Endothelial cell (in vitro differentiated cells): Measurements from ENCODE around the gene PCGF1. TPM values are rescaled to one million over a fixed set of nuclear protein-coding genes. Genes with fewer than 3 reads are reported as not detected.
A peak's percentile ranks its signal among the peaks of the same experiment; 100 is the strongest.

Source experiments
- DNase-seq: peaks from one replicate; pipeline ENCODE4 v3.0.0; 2021; ENCODE audit warnings: low spot score
- H3K27ac Mint-ChIP-seq: one replicate; pipeline ENCODE4 v1.8.0; 2021; ENCODE audit warnings: mixed read lengths, inconsistent platforms; ENCODE audit not compliant: unreplicated experiment
- H3K27me3 Mint-ChIP-seq: one replicate; pipeline ENCODE4 v1.8.0; 2021; ENCODE audit warnings: mild to moderate bottlenecking, moderate library complexity, mixed read lengths, inconsistent platforms; ENCODE audit not compliant: unreplicated experiment
- H3K36me3 Mint-ChIP-seq: one replicate; pipeline ENCODE4 v1.8.0; 2021; ENCODE audit warnings: mild to moderate bottlenecking, low read depth, mixed read lengths, inconsistent platforms; ENCODE audit not compliant: unreplicated experiment
- H3K4me1 Mint-ChIP-seq: one replicate; pipeline ENCODE4 v1.8.0; 2021; ENCODE audit warnings: mild to moderate bottlenecking, mixed read lengths, inconsistent platforms; ENCODE audit not compliant: unreplicated experiment
- H3K4me3 Mint-ChIP-seq: one replicate; pipeline ENCODE4 v1.8.0; 2021; ENCODE audit warnings: mild to moderate bottlenecking, mixed read lengths, inconsistent platforms; ENCODE audit not compliant: unreplicated experiment
- H3K9me3 Mint-ChIP-seq: one replicate; pipeline ENCODE4 v1.8.0; 2021; ENCODE audit warnings: mixed read lengths, inconsistent platforms; ENCODE audit not compliant: unreplicated experiment
- CTCF ChIP-seq: fragments of 200-600 bp; sonication (generic); IDR thresholded peaks from one replicate; pipeline ENCODE4 v1.5.0; 2021; ENCODE audit warnings: antibody characterized with exemption; ENCODE audit not compliant: unreplicated experiment
- total RNA-seq: library from RNA; stranded (reverse); fragmentation: NEBNext Ultra II Directional; extraction: Animal tissue kit (Norgen Biotek cat#: 25700); gene quantifications from one replicate; pipeline ENCODE4 v1.2.1, GENCODE V29; 2021; ENCODE audit not compliant: unreplicated experiment

Gene PCGF1
- total RNA-seq, 1 donor from 2014 or later = 13.5 TPM

- DNase-seq = no peak
- TF ChIP-seq CTCF = no peak
- peaks cover 12% of the 10 kb centered on the region for H3K27me3 Mint-ChIP-seq
- peaks cover 26% of the 10 kb centered on the region for H3K4me1 Mint-ChIP-seq
- peaks cover 43% of the 10 kb centered on the region for H3K36me3 Mint-ChIP-seq
- no peaks in the 10 kb centered on the region for H3K9me3 Mint-ChIP-seq
- H3K4me3 Mint-ChIP-seq = peak overlapping the region; percentile 98
- peak overlapping the region; percentile 96 for H3K27ac Mint-ChIP-seq
These were observed 21.3 kb upstream of the PCGF1 start for GRCh38 chr2:74528600-74529356.

- Mint-ChIP-seq H3K36me3 (peaks cover 43% of the 10 kb centered on the region), H3K4me3 (peak overlapping the region; percentile 98), H3K27ac (no peak overlapping the region), H3K4me1 (peaks cover 26% of the 10 kb centered on the region), H3K27me3 (peaks cover 12% of the 10 kb centered on the region), H3K9me3 (no peaks in the 10 kb centered on the region)
- DNase-seq = no peak
- no peak for TF ChIP-seq CTCF
These were observed 20.2 kb upstream of the PCGF1 start for GRCh38 chr2:74527741-74528140.

GRCh38 chr2:74526649-74527230, 19.2 kb upstream of the PCGF1 start:
- DNase-seq = no peak
- peak overlapping the region; percentile 61 for H3K27ac Mint-ChIP-seq
- H3K36me3 Mint-ChIP-seq = peaks cover 38% of the 10 kb centered on the region
- H3K27me3 Mint-ChIP-seq = peaks cover 11% of the 10 kb centered on the region
- no peak for TF ChIP-seq CTCF
- H3K4me3 Mint-ChIP-seq = peak overlapping the region; percentile 81
- H3K9me3 Mint-ChIP-seq = no peaks in the 10 kb centered on the region
- peaks cover 26% of the 10 kb centered on the region for H3K4me1 Mint-ChIP-seq

- H3K4me1 Mint-ChIP-seq = peaks cover 21% of the 10 kb centered on the region
- no peak for DNase-seq
- H3K36me3 Mint-ChIP-seq = peaks cover 33% of the 10 kb centered on the region
- no peak for TF ChIP-seq CTCF
- H3K27ac Mint-ChIP-seq = peak within 1 kb of the TSS; percentile 61
- no peaks in the 10 kb centered on the region for H3K9me3 Mint-ChIP-seq
- peak within 1 kb of the TSS; percentile 81 for H3K4me3 Mint-ChIP-seq
- H3K27me3 Mint-ChIP-seq = peaks cover 11% of the 10 kb centered on the region
These were observed 18.5 kb upstream of the PCGF1 start, which contains the start of gene DQX1 for GRCh38 chr2:74525717-74526648. Gene DQX1 (minus strand): TSS chr2:74526231. CDS start chr2:74525729, 502 bp downstream.
